GM13976 (cell line): ENCODE measurements around the gene ALPL.

ENCODE experiments used
- DNase-seq: peaks from one replicate; pipeline ENCODE4 v3.0.0; 2012; ENCODE audit warnings: low spot score
- CTCF ChIP-seq: IDR thresholded peaks from 2 replicates; pipeline ENCODE4 v1.5.1; 2012; ENCODE audit warnings: borderline replicate concordance, mild to moderate bottlenecking; ENCODE audit not compliant: insufficient read depth; ENCODE audit errors: extremely low read depth, missing control alignments, control extremely low read depth
- in situ Hi-C: fragments of 300-500 bp; cut with MboI; formaldehyde crosslinking; loops from one replicate; pipeline ENCODE4 v1.12.0; 2022; ENCODE audit warnings: low sequenced_read_pairs, mixed read lengths, inconsistent platforms; ENCODE audit not compliant: unreplicated experiment

ALPL gene

GRCh38 chr1:21534146-21534545 is 24.9 kb downstream of the ALPL start:
- TF ChIP-seq CTCF: no peak
- in situ Hi-C loops: no loop called here

GRCh38 chr1:21534674-21535378 is 25.6 kb downstream of the ALPL start:
- peak; percentile 74 for DNase-seq
- in situ Hi-C loops: no loop called here
- peak; percentile 69 for TF ChIP-seq CTCF

More at GRCh38 chr1:21534146-21534545, 24.9 kb downstream of the ALPL start:
- no peak for DNase-seq

- in situ Hi-C loops: no loop called here
- DNase-seq: no peak
Measured at GRCh38 chr1:21536218-21536617, 27.0 kb downstream of the ALPL start.

GRCh38 chr1:21537511-21537931 is 28.3 kb downstream of the ALPL start:
- no peak for DNase-seq
- in situ Hi-C loops: no loop called here
- no peak for TF ChIP-seq CTCF

More at GRCh38 chr1:21536218-21536617, 27.0 kb downstream of the ALPL start:
- no peak for TF ChIP-seq CTCF

- in situ Hi-C loops: no loop called here
- no peak for TF ChIP-seq CTCF
- DNase-seq: no peak
Measured at GRCh38 chr1:21537932-21538630, 28.9 kb downstream of the ALPL start.

GRCh38 chr1:21539933-21540332 is 30.7 kb downstream of the ALPL start:
- DNase-seq: no peak

More at GRCh38 chr1:21539933-21540332, 30.7 kb downstream of the ALPL start:
- in situ Hi-C loops: no loop called here
- no peak for TF ChIP-seq CTCF
